Fibroblast of skin of back (primary cell): ENCODE results near the gene NKX6-1.

Source experiments
- DNase-seq: peaks from one replicate; pipeline ENCODE4 v3.0.0-alpha.2; 2013

Gene NKX6-1

DNA sequence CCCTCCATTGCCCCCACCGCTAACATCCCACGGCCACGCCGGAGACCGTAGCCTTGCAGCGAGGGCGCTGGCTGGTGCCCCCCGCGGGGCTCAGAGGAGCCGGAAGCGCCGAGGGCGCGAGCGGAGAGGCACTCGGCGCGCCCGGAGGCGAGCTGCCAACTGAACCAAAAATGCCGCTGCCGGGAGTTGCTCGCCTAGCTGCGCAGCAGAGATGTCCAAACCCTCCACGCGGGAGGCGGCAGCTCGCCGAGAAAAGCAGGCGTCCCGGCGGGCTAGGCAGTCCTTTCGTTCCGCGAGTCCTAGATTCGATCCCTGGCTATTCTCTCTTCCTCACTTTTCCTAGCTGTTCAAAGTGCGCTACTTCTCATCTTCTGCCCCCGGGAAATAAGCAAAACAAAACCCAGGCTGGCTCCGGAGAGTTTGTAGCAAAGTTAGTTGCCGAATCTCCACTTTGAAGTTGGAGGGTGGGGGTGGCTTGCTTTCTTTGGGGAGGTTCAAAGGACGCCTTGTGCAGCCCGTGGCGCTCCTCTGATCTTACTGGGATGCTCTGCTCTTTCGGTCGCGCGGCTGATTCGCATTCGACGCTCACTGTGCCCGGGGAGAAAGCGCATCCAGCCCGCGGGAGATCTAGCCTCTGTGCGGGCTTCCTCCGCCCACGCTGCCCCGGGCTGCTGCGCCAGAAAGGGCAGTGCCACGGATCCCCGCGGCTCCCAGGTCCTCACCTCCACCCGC is 723 bp downstream of the NKX6-1 start:
- peak; percentile 39 for DNase-seq

DNA sequence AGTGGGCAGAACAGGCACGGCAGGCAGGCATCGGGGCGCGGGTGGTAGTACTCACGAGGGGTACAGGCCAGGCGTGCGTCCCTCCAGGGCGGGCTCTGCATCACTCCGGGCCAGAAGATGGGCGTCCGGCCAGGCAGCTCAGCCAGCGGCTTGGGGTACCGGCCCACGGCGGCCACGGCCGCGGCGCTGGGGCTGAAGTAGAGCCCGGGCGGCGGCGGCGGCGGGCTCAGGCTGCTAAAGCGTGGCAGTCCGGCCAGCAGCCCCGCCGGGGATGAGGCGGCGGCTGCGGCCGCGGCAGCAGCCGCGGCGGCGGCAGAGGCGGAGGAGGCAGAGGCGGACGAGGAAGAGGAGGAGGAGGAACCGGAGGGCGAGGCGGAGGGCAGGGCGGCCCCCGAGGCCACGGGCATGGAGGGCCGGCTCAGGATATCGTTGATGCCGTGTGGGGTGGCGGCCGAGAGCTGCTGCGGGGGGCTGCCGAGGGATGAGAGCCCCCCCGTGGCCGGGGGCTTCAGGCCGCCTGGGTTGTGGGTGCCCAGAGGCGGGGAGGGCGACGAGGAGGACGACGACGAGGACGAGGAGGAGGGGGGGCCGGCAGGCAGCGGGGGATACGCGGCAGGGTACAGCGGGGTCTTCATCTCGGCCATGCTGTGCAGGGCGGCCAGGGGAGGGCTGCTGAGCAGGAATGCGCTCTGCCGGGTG is 1.4 kb downstream of the NKX6-1 start:
- DNase-seq, result no peak

DNA sequence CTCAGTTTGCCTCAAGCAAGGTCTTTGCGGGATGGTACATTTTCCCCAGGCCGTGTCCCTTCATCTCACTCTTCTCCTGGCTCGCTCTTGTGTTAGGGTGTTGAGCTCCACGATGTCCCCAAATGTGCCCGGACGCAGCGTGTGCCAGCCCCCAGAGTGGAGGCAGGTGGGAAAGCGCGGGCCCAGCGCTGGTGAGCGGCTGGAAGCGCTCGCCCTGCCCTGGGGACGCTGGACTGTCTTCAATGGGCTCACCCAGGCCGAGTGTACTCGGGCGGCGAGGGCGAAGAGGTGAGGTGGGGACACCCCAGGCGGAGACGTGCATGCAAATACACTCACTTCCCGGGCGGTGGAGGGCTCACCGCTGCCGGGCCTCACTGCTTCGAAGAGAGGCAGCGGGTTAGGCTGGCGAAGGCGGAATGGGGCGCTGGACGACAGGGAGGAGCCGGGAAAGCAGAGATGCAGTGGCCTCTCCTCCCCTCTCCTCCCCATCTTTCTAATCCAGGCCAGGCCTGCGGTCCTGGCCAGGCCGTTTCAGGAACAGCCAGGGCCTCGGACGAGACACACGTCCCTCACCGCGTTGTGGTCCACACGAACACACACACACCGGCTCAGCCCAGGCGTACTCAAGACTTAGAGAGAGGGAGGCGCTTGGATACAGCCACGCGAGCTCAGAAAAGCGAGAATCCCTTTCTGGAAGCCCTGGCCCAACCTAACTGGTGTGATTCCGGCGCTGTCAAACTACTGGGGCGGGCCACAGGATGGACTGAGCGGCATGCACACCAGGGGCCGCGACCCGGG is 2.2 kb downstream of the NKX6-1 start:
- no peak for DNase-seq

DNA sequence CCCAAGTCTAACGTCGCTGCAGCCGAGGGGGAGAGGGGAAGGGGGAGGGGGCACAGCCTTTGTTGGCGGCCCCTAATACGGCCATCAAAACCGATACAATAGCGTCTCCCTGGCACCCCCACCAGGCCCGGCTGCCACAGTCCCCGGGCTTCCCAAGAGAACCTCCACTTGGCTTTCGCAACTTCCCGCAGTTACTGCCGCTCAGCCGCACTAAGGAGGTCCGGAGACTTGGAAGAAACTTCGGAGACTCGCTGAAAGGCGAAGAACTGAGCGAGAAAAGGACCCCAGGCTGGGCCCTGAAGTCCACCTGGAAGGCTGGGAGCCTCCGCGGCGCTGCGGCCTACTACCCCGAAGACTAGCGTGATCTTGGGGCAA is 2.8 kb downstream of the NKX6-1 start:
- no peak for DNase-seq

DNA sequence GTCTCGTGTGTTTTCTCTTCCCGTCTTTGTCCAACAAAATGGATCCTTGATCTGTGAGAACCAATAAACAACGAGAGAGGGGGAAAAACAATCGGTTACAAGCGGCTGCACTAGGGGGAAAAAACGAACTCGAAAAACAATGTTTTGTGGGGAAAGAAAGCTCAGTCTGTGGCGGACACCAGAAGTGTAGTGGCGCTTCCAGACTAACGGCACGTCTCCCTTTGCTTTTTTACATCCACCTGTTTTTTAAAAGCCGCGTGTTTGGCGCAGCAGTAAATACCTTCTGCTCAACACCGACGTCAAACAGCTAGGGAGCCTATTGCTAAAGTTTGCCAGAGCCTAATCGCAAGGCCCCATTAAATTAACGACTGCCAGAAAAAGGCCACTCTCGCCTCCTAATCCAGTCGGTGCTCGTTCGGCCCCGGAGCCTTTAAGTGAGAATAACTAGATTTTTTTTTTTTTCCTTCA is 3.3 kb downstream of the NKX6-1 start:
- no peak for DNase-seq

DNA sequence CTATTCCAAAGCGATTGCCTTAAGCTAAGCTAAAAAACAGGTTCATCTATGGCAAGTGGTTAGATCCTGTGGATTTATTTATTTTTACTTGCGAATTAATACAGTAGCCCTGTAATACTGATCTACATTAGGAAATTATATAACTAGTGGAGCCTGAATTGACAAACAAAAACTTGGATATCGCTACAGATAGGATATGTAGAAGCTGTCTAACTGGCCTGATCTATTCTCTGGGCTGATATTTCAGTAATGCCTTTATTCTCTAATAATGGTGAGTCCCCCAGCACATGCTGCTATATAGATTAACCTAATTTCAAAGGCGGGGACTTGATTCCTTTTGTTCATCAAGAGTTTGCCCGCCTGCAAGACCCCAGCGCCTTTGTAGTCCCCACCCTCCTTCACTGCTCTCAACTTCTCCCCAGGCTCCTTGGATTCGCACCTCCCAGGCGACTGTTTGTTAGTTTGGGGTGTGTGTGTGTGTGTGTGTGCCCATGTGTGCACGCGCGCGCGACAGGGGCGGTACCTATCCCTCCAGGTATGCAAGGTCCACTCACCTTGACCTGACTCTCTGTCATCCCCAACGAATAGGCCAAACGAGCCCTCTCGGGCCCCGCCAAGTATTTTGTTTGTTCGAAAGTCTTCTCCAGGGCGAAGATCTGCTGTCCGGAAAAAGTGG is 3.8 kb downstream of the NKX6-1 start:
- no peak for DNase-seq

DNA sequence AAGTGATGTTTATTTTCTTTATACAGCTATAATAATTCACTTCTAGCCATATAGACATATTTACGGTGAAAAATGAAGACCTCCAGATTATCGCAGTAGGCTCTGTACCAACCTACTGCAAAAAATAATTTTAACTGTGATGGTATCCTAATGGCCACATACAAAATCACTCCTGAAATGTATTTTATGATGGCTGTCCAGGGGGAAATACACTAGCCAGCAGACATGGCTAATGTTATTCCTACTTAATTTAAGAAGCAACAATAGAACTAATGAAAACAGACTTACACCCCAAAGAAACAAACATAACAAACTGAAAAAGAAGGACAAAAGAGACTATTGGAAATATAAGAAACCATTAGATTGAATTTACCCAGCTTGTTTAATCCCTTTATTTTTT is 4.6 kb downstream of the NKX6-1 start:
- no peak for DNase-seq

DNA sequence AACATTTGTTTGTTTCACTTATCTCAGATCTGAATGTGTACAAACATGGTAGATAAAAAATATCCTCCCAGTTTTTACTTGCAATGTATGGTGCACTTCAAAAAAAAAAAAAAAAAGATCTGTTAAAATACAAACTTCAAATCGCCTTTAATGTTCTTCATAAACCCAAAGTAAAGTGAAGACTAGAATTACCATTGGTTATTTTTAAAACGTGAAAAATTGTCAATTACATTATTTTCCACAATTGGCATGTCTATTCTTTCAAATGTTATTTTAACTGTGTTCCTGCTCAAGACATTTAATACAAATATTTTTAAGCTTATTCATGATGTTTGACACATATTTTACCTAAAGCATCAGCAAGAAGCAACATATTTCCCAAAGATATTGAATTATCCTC is 5.0 kb downstream of the NKX6-1 start:
- DNase-seq, result no peak

DNA sequence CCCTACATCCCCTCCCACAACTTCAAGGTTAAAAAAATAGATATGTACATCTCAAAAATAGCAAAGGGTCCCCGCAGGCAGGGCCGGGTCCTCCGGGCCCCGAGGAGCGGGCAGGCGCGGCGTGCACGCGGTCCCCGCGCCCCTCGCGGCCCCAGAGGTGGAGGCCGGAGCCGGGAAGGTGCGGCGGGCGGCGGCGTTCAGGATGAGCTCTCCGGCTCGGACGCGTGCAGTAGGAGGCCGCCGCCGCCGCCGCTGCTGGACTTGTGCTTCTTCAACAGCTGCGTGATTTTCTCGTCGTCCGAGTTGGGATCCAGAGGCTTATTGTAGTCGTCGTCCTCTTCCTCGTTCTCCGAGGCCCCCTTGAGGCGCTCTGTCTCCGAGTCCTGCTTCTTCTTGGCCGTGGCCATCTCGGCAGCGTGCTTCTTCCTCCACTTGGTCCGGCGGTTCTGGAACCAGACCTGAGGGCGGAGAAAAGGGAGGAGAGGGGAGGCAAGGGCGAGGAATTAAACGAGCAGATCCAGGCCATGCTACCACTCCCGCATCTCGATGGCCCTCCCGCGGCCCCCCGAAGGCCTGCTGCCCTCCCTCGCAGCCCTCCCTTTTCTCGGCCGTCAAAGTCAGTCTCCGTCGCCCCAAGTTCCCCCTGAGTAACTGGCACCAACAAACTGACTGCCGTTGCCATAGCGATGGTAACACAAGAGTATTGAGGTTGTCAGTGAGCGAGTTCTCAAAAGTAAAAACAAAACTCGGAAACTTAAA is 5.8 kb downstream of the NKX6-1 start:
- DNase-seq, result peak; percentile 25

DNA sequence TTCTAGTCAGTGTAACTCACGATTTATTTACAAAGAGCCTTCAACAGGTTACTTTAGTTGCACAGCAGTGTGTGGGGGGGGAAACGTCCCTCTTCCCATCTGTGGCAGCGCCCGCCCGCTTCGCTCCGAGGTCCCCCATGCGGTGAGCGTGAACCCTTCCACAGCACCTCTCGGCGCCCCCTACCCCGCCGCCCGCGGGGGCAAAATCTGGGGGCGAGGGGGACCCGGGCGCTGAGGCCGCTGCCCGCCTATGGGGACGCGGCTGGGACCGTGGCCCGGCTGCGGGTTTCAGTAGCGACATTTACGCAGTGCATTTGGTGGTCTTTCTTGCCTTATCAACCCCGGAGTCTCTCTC is 6.4 kb downstream of the NKX6-1 start:
- no peak for DNase-seq

DNA sequence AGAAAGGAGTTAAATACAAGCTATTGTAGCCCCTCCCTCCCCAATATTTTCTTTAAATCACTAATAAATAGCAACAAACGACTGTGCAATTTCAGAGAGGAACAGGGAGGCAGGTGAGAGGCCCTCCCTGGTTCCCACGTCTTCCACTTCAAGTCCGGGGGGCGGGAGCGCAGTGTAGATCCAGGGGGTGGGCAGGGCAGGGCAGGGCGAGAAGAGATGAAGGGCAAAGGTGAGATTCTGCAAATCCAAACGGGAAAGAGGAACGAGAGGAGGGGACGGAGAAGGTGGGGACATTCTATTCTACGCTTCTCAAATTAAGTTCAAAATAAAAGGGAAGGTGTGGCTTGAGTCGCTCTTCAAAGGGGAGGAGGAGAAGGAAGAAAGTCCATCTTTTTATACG is 6.8 kb downstream of the NKX6-1 start:
- DNase-seq, result no peak

DNA sequence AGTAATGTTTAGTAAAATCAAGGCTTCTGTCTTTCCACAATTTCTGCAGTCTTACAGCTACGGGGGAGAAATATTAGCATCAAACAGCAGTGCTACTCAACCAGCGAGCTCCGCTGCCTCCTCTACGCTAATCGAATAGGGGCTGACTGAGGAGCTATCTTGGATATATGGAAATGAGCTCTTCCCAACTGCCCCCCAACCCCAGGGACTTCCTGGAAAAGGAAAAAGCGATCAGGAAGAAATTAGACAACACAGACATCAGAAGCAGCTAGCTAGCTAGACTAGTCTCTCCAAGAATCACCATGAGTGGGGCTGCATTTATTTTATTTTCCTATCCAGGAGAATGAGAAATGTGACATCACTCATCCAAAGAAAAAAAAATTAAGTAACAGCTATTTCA is 7.6 kb downstream of the NKX6-1 start:
- DNase-seq, result no peak

DNA sequence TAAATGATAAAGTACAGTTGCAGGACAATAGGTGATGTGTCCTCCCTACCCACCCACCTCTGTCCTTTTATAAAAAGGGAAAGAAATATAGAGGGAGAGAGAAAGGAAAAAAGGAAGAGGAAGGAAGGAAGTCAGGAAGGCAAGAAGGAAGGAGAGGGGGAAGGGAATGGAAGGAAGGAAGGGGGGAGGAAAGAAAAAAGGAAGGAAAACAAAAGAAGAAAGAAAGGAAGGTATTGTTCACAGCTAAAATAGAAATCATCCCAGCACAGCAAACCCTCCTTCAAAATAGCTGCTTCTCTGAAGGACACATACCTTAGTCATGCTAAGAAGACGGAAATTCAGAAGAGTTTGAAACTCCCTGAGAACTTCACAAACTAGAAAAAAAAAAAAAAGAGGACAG is 8.4 kb downstream of the NKX6-1 start:
- no peak for DNase-seq

DNA sequence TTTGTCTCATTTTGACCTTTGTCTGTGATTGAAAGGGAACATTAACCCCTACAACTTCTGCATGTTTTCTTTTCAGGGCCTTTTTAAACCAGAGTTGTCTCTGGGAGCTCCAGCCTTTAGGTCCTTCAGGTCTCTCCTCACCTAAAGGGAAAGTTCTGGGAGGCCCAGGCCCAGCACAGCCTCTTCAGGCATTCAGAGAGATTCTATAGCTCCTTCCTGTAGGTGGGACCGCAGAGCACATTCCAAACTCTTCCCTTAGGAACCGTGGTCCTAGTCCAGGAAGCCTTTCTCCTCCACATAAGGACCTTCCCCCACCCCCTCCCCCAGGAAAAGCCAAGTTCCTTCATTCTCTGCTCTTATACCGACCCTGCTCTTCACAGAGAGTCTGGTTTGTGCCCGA is 14.9 kb downstream of the NKX6-1 start:
- DNase-seq, result no peak

DNA sequence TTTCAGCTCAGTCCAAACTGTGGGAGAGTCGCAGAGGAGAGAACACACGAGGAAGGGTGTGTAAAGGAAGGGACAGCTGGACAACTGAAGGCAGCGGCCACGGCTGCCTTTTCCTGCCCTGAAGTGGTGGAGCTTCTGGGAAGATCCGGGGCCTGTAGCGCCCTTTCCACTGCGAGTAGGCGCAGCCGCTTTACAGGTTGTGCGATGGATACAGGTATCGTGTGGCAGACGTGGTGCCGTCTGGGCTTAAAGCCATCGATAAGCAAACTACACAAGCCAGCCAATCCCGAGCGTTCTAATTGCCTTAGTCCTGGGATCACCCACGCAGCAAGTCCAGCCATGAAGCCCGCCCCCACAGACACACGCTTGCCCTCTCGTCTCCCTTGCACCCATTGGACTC is 15.4 kb downstream of the NKX6-1 start:
- no peak for DNase-seq

DNA sequence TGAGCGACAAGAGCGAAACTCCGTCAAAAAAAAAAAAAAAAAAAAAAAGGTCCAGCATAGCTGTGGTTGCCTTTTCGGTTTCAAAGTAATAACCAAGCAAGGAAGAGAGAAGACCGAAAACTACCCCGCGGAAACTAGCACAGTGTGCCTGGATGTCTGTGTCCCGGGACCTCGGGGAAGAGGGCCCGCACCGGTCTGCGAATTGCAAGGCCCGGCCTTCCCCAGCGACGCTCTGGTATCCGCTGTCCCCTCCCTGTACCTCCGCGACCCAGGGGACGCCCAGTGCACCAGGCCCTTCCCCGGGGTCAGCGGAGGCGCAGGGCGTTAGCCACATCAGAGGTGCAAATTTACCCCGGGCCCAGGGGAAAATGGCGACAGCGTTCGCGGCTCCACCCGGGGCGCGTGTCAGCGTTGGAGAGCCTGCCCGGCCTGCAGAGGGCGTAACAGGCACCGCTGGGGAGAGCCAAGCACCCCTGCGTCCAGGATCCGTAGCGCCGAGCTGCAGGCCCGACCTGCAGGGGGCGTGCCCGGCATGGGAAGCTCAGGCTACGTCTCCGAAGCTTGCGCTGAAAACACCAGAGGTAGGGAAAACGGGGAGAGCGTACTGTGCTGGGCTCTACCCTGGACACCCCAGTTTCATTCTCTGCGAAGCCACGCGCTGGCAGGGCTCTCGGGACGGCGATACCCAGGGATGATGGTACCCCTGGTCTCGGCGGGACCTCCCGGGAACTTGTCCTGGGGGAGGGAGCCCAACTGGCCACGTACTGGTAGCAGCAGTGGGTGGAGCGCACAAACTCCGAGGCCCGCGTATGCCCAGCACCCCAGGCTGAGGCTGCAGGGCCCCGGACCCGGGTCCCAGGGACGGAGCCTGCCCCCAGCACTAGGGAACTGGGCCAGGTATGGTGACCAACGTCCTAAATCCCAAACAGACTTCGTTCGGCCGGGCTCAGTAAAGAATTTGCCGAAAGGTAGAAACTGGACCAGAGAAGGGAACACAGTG is 16.2 kb downstream of the NKX6-1 start:
- DNase-seq, result peak; percentile 20

DNA sequence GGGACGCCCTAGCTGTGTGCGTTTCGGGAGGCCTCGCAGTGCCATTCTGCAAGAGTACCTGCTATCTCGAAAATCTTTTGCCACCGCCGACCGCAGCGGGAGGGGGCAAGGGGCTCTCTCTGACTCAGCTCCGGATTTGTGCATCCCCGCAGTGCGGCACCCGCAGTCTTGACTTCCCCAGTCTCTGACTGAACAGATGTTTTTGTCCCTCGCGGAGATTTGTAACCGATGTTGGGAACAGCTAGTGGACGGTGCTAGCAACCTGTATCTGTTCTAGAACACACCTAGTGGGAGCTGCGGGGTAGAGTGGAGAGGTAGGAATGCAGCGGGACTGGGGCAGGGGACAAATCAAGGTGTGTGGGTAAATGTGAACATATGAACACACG is 17.2 kb downstream of the NKX6-1 start:
- DNase-seq, result no peak

DNA sequence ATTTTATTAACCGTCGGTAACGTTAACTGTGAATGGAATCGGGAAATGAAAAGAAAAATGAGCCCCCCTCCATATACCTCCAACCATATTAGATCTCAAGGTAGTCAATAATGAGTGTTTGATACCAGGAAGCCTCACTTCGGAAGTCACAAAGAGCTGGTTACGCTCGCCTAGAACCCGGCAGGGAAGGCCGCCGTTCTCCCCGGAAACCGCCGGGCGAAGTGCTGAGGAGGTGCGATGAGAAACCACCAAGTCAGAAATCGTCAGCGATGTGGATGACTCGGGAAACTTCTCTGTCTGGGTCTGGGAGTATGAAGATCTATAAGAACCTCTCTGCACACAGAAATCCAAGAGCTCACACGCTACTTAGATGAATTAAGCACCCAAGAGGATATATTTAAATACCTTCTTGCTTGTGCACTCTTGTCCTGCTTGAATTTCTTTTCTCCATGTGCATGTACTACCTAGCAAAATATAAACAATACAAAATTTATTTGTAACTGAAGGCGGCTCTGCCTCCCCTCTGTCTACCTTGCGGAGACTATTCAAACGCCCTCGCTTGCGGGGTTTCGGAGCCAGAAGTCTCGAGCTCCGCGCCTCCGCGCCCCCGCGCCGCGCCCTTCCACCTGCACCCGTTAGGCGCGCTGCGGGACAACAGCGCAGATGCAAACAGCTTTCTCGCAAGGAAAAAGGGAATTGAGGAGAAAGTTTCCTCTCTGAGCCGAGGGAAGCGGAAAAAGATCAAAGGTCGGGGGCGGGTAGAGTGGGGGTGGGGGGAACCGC is 17.8 kb downstream of the NKX6-1 start:
- DNase-seq, result no peak

DNA sequence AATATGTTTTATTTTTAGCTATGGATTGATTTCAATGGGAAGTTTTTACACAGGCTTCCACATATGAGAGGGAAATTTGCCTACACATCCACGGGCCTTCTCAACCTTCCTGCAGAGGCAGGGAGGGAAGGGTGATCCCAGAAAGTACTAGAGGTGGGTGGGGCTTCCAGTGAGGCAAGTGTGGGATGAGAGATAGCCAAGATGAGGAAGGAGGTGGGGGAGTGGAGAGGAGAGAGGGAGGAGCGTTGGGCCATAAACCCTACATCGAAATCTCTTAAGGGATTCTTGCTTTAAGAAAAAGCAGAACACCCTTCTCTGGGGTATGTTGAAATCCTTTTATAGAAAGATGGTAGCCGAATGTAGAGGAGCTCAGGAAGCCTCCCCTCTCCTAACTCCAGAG is 19.0 kb downstream of the NKX6-1 start:
- DNase-seq, result no peak

DNA sequence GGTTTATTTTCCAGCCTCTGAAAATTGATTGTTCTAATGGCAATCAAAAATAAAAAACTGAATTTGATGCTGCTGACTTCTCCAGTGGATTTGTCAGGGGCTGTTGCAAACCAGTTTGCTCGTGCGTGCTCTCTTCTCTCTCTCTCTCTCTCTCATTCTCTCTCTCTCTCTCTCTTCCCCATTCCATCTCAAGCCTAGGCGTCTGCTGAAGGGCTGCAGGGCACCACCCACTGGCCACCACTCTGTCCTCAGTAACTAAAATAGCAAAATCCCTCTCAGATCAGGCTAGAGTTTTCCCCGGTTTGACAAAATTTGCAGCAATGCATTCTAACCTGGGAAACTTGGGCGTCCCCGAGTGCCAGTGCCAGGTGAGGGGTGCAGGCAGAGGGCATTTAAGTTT is 19.4 kb downstream of the NKX6-1 start:
- no peak for DNase-seq
